Measurements from ENCODE around the gene MYOCOS.

Gene MYOCOS

GRCh38 chr1:171640225-171640624 is 18.2 kb downstream of the MYOCOS start:
- no peak for TF ChIP-seq TEAD4 (IDR thresholded peaks at IDR 0.05)

GRCh38 chr1:171641076-171641864 is 19.2 kb downstream of the MYOCOS start:
- TF ChIP-seq RAD21 (IDR thresholded peaks at IDR 0.05; ENCODE audit: low read depth) (peak; percentile 8; the same call in 1 of the 2 replicates), NFIC (IDR thresholded peaks at IDR 0.05) (no peak)

GRCh38 chr1:171642197-171642596 is 20.2 kb downstream of the MYOCOS start:
- no peak for TF ChIP-seq ZBTB7A (IDR thresholded peaks at IDR 0.05; ENCODE audit: low read depth)
- no peak for TF ChIP-seq TCF12 (IDR thresholded peaks at IDR 0.05; ENCODE audit: low read depth)
- TF ChIP-seq CEBPB (IDR thresholded peaks at IDR 0.05), result no peak
- TF ChIP-seq CREB1 (IDR thresholded peaks at IDR 0.05; ENCODE audit: low read depth), result no peak
- TF ChIP-seq, protein P1, sequence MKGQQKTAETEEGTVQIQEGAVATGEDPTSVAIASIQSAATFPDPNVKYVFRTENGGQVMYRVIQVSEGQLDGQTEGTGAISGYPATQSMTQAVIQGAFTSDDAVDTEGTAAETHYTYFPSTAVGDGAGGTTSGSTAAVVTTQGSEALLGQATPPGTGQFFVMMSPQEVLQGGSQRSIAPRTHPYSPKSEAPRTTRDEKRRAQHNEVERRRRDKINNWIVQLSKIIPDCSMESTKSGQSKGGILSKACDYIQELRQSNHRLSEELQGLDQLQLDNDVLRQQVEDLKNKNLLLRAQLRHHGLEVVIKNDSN (IDR thresholded peaks at IDR 0.05), result no peak

DNA sequence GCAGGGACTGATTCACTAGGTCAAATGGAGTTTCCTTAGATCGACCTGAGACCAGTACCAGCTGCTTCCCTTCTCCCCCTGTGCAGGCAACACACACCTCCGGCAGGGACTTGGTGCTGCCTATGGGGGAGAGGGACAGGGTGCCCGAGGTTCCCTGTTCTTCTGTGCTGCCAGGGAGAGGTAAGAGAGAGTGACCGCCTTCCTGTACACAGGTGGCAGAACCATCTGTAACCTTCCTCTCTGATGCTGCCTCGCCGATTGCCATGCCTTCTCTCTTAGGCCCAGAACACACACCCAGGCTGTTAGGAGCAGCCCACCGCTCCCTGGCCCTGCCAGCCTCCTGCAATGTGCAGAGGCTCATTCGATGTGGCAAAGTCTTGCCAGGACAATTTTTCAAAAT is 21.1 kb downstream of the MYOCOS start:
- no peak for TF ChIP-seq RAD21 (IDR thresholded peaks at IDR 0.05; ENCODE audit: low read depth)

DNA sequence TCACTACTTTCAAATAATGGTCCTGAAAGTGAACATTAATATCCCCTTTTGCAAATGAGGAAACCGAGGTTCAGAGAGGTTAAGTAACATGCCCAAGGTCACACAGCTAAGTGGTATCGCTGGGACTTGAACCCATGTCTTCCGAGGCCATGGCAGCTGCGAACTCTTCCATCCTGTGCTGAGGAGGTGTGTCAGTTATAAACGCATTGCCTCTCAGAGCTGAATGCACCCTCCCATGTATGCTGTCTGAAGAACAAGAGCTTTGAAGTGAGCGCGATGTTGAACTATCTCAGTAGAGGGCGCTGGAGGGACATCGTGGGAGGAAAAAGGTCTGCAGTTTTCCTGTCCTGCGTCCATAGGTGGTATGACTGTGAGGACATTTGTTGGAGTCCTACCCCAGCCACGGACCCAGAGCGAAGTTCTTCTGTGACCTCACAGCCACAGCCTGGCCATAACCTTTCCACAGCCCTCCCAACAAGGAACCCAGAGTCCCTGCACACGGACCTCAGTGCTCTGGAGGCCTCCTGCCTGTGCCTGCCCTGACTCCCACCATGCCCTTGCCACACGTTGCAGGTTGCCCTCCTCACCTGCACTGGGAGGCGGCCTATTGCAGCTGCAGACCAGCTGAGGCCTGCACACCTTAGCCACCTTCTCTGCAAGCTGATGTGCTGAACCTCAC is 22.9 kb downstream of the MYOCOS start:
- peak; percentile 90 for TF ChIP-seq RAD21 (IDR thresholded peaks at IDR 0.05; ENCODE audit: low read depth)
- TF ChIP-seq, protein P1 (IDR thresholded peaks at IDR 0.05), result no peak

DNA sequence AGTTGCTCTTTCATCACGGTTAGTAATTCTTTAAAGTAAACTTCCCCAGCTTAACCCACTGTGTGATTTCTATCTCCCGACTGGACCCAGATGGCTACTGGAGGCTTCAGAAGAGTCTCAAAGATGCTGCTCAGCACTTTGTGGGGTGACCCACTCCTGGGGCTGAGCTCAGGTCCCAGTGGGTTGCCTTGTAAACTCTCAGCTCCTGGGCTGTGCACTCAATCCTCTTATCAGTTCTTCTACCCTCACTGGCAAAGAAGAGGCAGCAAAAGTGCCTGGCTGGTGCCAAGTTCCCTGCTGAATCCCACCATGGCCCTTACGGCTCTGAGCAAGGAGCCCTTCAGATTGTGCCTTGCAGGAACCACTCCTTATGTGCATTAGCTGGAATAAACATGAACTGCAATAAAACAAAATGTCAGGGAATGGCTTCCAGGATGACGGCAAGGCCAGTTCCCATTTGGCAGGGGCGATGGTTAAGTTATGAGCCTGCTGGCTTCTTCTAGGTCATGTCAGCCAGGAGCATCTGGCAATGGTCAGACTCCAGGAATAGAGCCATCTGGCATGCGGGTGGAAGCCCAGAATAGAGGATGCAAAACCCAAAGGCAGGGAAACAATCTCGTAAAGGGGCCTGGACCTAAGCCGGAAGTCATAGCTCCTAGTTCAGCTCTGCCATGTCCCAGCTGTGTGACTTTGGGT is 23.7 kb downstream of the MYOCOS start:
- TF ChIP-seq, protein P1 (IDR thresholded peaks at IDR 0.05), result no peak
- TF ChIP-seq TAF1 (IDR thresholded peaks at IDR 0.05; ENCODE audit: low read depth) (no peak), EGR1 (IDR thresholded peaks at IDR 0.05) (no peak), RAD21 (IDR thresholded peaks at IDR 0.05; ENCODE audit: low read depth) (no peak), CEBPB (IDR thresholded peaks at IDR 0.05) (no peak), YY1 (IDR thresholded peaks at IDR 0.05; ENCODE audit: low read depth) (no peak), EP300 (IDR thresholded peaks at IDR 0.05; ENCODE audit: borderline replicate concordance) (no peak), ZBTB7A (IDR thresholded peaks at IDR 0.05; ENCODE audit: low read depth) (no peak)
- TF ChIP-seq, protein P2, sequence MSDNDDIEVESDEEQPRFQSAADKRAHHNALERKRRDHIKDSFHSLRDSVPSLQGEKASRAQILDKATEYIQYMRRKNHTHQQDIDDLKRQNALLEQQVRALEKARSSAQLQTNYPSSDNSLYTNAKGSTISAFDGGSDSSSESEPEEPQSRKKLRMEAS (IDR thresholded peaks at IDR 0.05), result no peak
- TF ChIP-seq, protein P3, sequence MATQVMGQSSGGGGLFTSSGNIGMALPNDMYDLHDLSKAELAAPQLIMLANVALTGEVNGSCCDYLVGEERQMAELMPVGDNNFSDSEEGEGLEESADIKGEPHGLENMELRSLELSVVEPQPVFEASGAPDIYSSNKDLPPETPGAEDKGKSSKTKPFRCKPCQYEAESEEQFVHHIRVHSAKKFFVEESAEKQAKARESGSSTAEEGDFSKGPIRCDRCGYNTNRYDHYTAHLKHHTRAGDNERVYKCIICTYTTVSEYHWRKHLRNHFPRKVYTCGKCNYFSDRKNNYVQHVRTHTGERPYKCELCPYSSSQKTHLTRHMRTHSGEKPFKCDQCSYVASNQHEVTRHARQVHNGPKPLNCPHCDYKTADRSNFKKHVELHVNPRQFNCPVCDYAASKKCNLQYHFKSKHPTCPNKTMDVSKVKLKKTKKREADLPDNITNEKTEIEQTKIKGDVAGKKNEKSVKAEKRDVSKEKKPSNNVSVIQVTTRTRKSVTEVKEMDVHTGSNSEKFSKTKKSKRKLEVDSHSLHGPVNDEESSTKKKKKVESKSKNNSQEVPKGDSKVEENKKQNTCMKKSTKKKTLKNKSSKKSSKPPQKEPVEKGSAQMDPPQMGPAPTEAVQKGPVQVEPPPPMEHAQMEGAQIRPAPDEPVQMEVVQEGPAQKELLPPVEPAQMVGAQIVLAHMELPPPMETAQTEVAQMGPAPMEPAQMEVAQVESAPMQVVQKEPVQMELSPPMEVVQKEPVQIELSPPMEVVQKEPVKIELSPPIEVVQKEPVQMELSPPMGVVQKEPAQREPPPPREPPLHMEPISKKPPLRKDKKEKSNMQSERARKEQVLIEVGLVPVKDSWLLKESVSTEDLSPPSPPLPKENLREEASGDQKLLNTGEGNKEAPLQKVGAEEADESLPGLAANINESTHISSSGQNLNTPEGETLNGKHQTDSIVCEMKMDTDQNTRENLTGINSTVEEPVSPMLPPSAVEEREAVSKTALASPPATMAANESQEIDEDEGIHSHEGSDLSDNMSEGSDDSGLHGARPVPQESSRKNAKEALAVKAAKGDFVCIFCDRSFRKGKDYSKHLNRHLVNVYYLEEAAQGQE (IDR thresholded peaks at IDR 0.05; ENCODE audit: low read depth), result no peak

DNA sequence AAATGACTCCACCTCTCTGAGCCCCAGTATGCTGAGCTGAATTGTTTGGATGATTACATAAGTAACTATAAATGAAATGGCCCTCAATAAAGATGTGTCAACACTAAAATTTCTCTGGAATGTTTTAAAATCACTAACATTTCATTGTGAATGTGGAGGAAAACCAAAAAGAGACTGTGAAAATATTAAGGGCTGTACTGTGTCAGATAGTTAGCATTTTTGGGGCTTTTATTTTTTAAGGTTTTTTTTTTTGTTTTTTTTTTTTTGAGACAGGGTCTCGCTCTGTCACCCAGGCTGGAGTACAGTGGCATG is 24.2 kb downstream of the MYOCOS start:
- no peak for TF ChIP-seq TEAD4 (IDR thresholded peaks at IDR 0.05)
- no peak for TF ChIP-seq TCF12 (IDR thresholded peaks at IDR 0.05; ENCODE audit: low read depth)
- no peak for TF ChIP-seq CREB1 (IDR thresholded peaks at IDR 0.05; ENCODE audit: low read depth)
- TF ChIP-seq, protein P3 (IDR thresholded peaks at IDR 0.05; ENCODE audit: low read depth), result no peak
- no peak for TF ChIP-seq NFIC (IDR thresholded peaks at IDR 0.05)
- TF ChIP-seq ZBTB7A (IDR thresholded peaks at IDR 0.05; ENCODE audit: low read depth), result no peak
- TF ChIP-seq RAD21 (IDR thresholded peaks at IDR 0.05; ENCODE audit: low read depth), result no peak
- TF ChIP-seq TAF1 (IDR thresholded peaks at IDR 0.05; ENCODE audit: low read depth), result no peak
- TF ChIP-seq, protein P1 (IDR thresholded peaks at IDR 0.05), result no peak
- TF ChIP-seq EP300 (IDR thresholded peaks at IDR 0.05; ENCODE audit: borderline replicate concordance), result no peak
